Psoas muscle (tissue), 8 donors: ENCODE results near the gene CLDN22. TPM values are rescaled to one million over a fixed set of nuclear protein-coding genes. Genes with fewer than 3 reads are reported as not detected.

Source experiments
- ATAC-seq, 4 donors: fragments of 200-7000 bp; cut with Tn5 transposase; one replicate each; pipeline ENCODE4 v1.9.1; 2020; ENCODE audit warnings: moderate library complexity in 3 of 4, mild to moderate bottlenecking in 2 of 4
- DNase-seq, 2 donors: peaks; one replicate each; pipeline ENCODE4 v3.0.0-alpha.2; 2020
- H3K27ac ChIP-seq: fragments of 200-600 bp; one replicate; pipeline ENCODE4 v1.8.0; 2022
- H3K27me3 ChIP-seq, 3 donors: fragments of 200-600 bp in 1 of 3; one replicate each; pipeline versions ENCODE4 v1.6.1 to v1.8.0; 2013 to 2022; ENCODE audit warnings: low read length in 2 of 3, mild to moderate bottlenecking in 2 of 3, moderate library complexity in 1 of 3; ENCODE audit not compliant: insufficient read depth in 3 of 3
- H3K36me3 ChIP-seq, 2 donors: fragments of 200-600 bp in 1 of 2; one replicate each; pipeline versions ENCODE4 v1.6.1 to v1.8.0; 2013 to 2022; ENCODE audit warnings: low read depth in 1 of 2, mild to moderate bottlenecking in 1 of 2, moderate library complexity in 1 of 2; ENCODE audit not compliant: insufficient read depth in 1 of 2
- H3K4me1 ChIP-seq: fragments of 200-600 bp; one replicate; pipeline ENCODE4 v1.8.0; 2022
- H3K4me3 ChIP-seq: fragments of 200-600 bp; one replicate; pipeline ENCODE4 v1.8.0; 2022; ENCODE audit warnings: mild to moderate bottlenecking
- H3K9me3 ChIP-seq: fragments of 200-600 bp; one replicate; pipeline ENCODE4 v1.8.0; 2022
- CTCF ChIP-seq: fragments of 200-600 bp; IDR thresholded peaks from one replicate; pipeline ENCODE4 v1.8.0; 2022; ENCODE audit warnings: antibody characterized with exemption
- WGBS, 3 donors: extraction: QIAGEN DNeasy Blood & Tissue Kit; methylation state at CpG; one replicate each; pipeline versions ENCODE4 v1.1.6 to v1.1.7; 2013; 5-methylcytosine and 5-hydroxymethylcytosine counted together
- intact Hi-C, 2 donors: fragments of 100-400 bp; cut with DNase I; formaldehyde crosslinking; loops; one replicate each; pipeline versions ENCODE4 v1.11.0 to v1.14.2; 2022
- polyA plus RNA-seq, 3 donors: library from polyadenylated mRNA; stranded (reverse); fragments of 200-250 nt; gene quantifications; one replicate each; pipeline ENCODE4 v1.2.3, GENCODE V29; 2013
- total RNA-seq, 4 donors: library from RNA; stranded (reverse); fragmentation: NEBNext Ultra II Directional in 2 of 4; extraction: Animal tissue kit (Norgen Biotek cat#: 25700) in 2 of 4; gene quantifications; one replicate each; pipeline versions ENCODE4 v1.2.1 to v1.2.4, GENCODE V29; 2021 to 2023
- donor health status: healthy with polysubstance abuse.
- donor health status: DM: no; HTN: no; CAD: no; lungs with moderate emphysema.
- donor health status: Bipolar disorder and iron deficiency.
- donor health status: healthy.
- donor health status: DM: yes; HTN: yes; CAD: no.
- donor health status: DM: no; HTN: no; CAD: no.
- donor health status: DM: no; HTN: no; CAD: no.
- donor health status: DM: yes; HTN: yes; CAD: no.

The CLDN22 gene
- total and polyA plus RNA-seq, 7 donors = not detected

DNA sequence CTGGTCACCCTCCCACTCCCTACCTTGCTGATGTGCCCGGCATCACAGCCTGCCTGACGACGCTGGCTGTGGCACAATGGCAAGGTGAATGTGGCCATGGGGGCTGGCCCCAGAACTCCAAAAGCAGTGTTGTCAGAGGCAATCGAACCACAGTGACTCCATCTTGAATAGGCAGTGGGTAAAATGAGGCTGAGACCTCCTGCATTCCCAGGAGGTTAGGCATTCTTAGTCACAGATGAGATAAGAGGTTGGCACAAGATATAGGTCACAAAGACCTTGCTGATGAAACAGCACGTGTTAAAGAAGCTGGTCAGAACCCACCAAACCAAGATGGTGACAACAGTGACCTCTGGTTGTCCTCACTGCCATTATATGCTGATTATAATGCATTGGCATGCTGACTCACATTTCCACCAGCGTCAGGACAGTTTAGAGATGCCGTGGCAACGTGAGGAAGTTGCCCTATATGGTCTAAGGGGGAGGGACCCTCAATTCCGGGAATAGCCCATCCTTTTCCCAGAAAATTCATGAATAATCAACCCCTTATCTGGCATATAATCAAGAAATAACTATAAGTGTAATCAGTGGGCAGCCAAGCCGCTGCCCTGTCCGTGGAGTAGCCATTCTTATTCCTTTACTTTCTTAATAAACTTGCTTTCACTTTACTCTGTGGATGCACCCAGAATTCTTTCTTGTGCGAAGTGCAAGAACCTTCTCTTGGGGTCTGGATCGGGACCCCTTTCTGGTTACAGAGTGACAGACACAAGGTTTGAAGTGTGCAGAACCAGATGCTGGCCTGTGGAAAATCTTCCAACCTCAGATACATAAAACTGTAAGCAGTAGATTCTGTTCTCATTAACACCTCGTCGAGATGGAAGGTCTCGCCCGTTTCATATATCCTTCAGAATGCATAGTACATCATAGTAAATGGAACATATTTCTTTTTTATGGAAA is 28.9 kb upstream of the CLDN22 start:
- Histone ChIP-seq H3K27me3 (peaks cover 0 to 5% (median 0%) of the 10 kb centered on the region in 3 donors), H3K27ac (no peak overlapping the region), H3K4me1 (no peaks in the 10 kb centered on the region), H3K36me3 (no peaks in the 10 kb centered on the region), H3K9me3 (no peaks in the 10 kb centered on the region), H3K4me3 (no peak overlapping the region)
- intact Hi-C loops = no loop called here
- no peak for TF ChIP-seq CTCF
- 66 to 73% (median 70%) methylated on average over 17 of the region's 17 CpGs for WGBS, 3 donors
- peak in 1 of 4 donors; percentile 34 for ATAC-seq
- DNase-seq = no peak

GRCh38 chr4:183348136-183348535 is 28.1 kb upstream of the CLDN22 start:
- H3K9me3 ChIP-seq = no peaks in the 10 kb centered on the region
- no peaks in the 10 kb centered on the region for H3K36me3 ChIP-seq
- H3K27ac ChIP-seq = no peak overlapping the region
- intact Hi-C loops = no loop called here
- 89 to 90% (median 89%) methylated on average over 12 of the region's 12 CpGs for WGBS, 3 donors
- no peak for ATAC-seq
- no peak overlapping the region for H3K4me3 ChIP-seq
- no peak for DNase-seq
- H3K4me1 ChIP-seq = no peaks in the 10 kb centered on the region
- no peak for TF ChIP-seq CTCF
- H3K27me3 ChIP-seq = peaks cover 0 to 11% (median 2%) of the 10 kb centered on the region in 3 donors

DNA sequence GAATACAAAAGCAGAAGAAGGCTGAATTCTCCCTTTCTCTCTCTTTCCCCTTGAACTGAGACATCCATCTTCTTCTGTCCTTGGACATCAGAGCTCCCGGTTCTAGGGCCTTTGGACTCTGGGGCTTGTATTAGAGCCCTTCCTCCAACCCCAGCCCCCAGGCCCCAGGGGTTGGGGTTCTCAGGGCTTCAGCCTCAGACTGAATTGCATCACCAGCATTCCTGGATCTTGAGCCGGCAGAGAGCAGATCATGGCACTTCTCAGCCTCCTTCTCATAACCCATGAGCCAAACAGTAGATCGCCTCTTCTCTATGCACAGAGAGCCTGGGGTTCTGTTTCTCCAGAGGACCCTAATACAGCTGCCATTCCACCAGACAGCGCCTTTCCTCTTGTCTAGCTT is 27.5 kb upstream of the CLDN22 start:
- WGBS, 3 donors = 84 to 92% (median 84%) methylated on average over 4 of the region's 4 CpGs
- no peak overlapping the region for H3K27ac ChIP-seq
- no peaks in the 10 kb centered on the region for H3K9me3 ChIP-seq
- H3K27me3 ChIP-seq = peaks cover 0 to 11% (median 3%) of the 10 kb centered on the region in 3 donors
- DNase-seq (no peak), ATAC-seq (no peak)
- TF ChIP-seq CTCF = no peak
- intact Hi-C loops = no loop called here
- no peaks in the 10 kb centered on the region for H3K4me1 ChIP-seq
- H3K36me3 ChIP-seq = no peaks in the 10 kb centered on the region
- H3K4me3 ChIP-seq = no peak overlapping the region

DNA sequence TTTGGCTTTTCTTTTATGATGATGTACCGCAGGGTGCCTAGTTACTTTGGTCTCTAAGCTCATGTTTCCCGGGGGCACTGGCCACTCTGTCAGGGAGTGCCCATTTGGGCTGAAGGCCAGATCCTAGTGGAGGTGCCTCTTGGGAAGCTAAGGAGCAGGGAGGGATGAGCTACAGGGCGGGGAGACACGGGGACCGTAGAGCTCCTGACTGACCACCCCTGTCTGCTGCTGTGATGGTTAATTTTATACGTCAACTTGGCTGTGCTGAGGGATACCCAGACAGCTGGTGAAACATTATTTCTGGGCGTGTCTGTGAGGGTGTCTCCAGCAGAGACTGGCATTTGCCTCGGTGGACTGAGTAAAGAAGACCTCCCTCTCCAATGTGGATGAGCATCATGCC is 27.1 kb upstream of the CLDN22 start:
- Histone ChIP-seq H3K4me1 (no peaks in the 10 kb centered on the region), H3K4me3 (no peak overlapping the region), H3K9me3 (no peaks in the 10 kb centered on the region), H3K27ac (no peak overlapping the region), H3K36me3 (no peaks in the 10 kb centered on the region), H3K27me3 (peaks cover 0 to 11% (median 4%) of the 10 kb centered on the region in 3 donors)
- WGBS, 3 donors = 57 to 64% (median 63%) methylated on average over 8 of the region's 8 CpGs
- intact Hi-C loops = no loop called here
- TF ChIP-seq CTCF = no peak
- ATAC-seq (no peak), DNase-seq (no peak)
